Heart left ventricle (tissue), 16 donors: ENCODE data around the gene AP3S1. TPM values are rescaled to one million over a fixed set of nuclear protein-coding genes. Genes with fewer than 3 reads are reported as not detected.

ENCODE experiments used
- ATAC-seq, 4 donors: fragments of 200-7000 bp; cut with Tn5 transposase; one replicate each; pipeline ENCODE4 v1.9.1; 2020 to 2022; ENCODE audit warnings: moderate library complexity in 4 of 4, mild to moderate bottlenecking in 3 of 4, moderate number of reproducible peaks in 1 of 4
- DNase-seq, 5 donors: peaks; one replicate each; pipeline ENCODE4 v3.0.0-alpha.2; 2020
- H3K27ac ChIP-seq, 12 donors: fragments of 200-600 bp; sonication (generic) in 4 of 12; one replicate each; pipeline versions ENCODE4 v1.5.0 to v1.8.0; 2016 to 2022; ENCODE audit warnings: mild to moderate bottlenecking in 2 of 12
- H3K27me3 ChIP-seq, 9 donors: fragments of 200-600 bp; sonication (generic) in 2 of 9; one replicate each; pipeline versions ENCODE4 v1.5.1 to v1.8.0; 2016 to 2022; ENCODE audit warnings: mild to moderate bottlenecking in 3 of 9
- H3K36me3 ChIP-seq, 9 donors: fragments of 200-600 bp; sonication (generic) in 2 of 9; one replicate each; pipeline versions ENCODE4 v1.5.0 to v1.8.0; 2018 to 2022; ENCODE audit warnings: mild to moderate bottlenecking in 2 of 9
- H3K4me1 ChIP-seq, 12 donors: fragments of 200-600 bp; sonication (generic) in 4 of 12; one replicate each; pipeline versions ENCODE4 v1.5.0 to v1.8.0; 2016 to 2022; ENCODE audit warnings: mild to moderate bottlenecking in 3 of 12
- H3K4me3 ChIP-seq, 12 donors: fragments of 200-600 bp; sonication (generic) in 4 of 12; one replicate each; pipeline versions ENCODE4 v1.5.0 to v1.8.0; 2017 to 2022; ENCODE audit warnings: mild to moderate bottlenecking in 9 of 12, moderate library complexity in 4 of 12
- H3K9me3 ChIP-seq, 12 donors: fragments of 200-600 bp; sonication (generic) in 4 of 12; one replicate each; pipeline versions ENCODE4 v1.5.0 to v1.8.0; 2016 to 2022; ENCODE audit warnings: mild to moderate bottlenecking in 1 of 12
- POLR2A ChIP-seq, 2 donors: fragments of 450-650 bp; IDR thresholded peaks; one replicate each; pipeline ENCODE4 v1.6.1; 2017; ENCODE audit warnings: antibody characterized with exemption in 2 of 2, mild to moderate bottlenecking in 2 of 2, moderate library complexity in 2 of 2
- WGBS, 4 donors: extraction: QIAGEN DNeasy Blood & Tissue Kit in 2 of 4; methylation state at CpG; one replicate each; pipeline versions ENCODE4 v1.1.5 to v1.1.7; 2013 to 2018; 5-methylcytosine and 5-hydroxymethylcytosine counted together
- intact Hi-C, 10 donors: fragments of 100-400 bp; cut with DNase I; formaldehyde crosslinking; loops; one replicate each; pipeline versions ENCODE4 v1.11.1 to v1.14.2; 2022
- polyA plus RNA-seq, 2 donors: library from polyadenylated mRNA; stranded (reverse); fragments of 200-250 nt; gene quantifications; one replicate each; pipeline ENCODE4 v1.2.3, GENCODE V29; 2013
- total RNA-seq, 9 donors: library from RNA; depleted of rRNA in 2 of 9; stranded (reverse); fragments of >200 nt in 2 of 9; fragmentation: NEBNext Ultra II Directional in 3 of 9; extraction: Animal tissue kit (Norgen Biotek cat#: 25700) in 3 of 9; gene quantifications; one replicate each; pipeline versions ENCODE4 v1.1.0 to v1.2.4, GENCODE V29; 2016 to 2023
- TF ChIP-seq, protein P1 (sequence below), 12 donors: fragments of 200-600 bp; sonication (generic) in 4 of 12; IDR thresholded peaks; one replicate each; pipeline versions ENCODE4 v1.5.0 to v1.8.0; 2018 to 2022; ENCODE audit warnings: antibody characterized with exemption in 12 of 12, mild to moderate bottlenecking in 5 of 12
- donor health status: ischemic (EF 13 %, LVEDD 7.1; RV severe dilation, severe dysfunction).
- donor health status: healthy with polysubstance abuse.
- donor health status: DM: no; HTN: yes; CAD: no.
- donor health status: DM: no; HTN: no; CAD: no.
- donor health status: ischemic (EF 25% LVEDD 6.9; RV normal size, moderate dysfunction).
- donor health status: ischemic (EF 25% LVEDD 5.7; RV mildly dilated, moderate dysfunction).
- donor health status: healthy.
- donor health status: DM: yes; HTN: yes; CAD: no.
- donor health status: ischemic (EF 35%, LVEDD 5.7; RV mildly dilated, moderate dysfunction).
- donor health status: nonischemic (EF 11% LVEDD 7.7; RV severe dilation, severe dysfunction).
- donor health status: DM: yes; HTN: yes; CAD: no.
- donor health status: PGD.
- donor health status: ischemic (EF 29% LVEDD 5.4; RV normal size, mild dysfunction).
- donor health status: nonischemic (EF 23%, LVEDD 6.1; RV moderate dilation, normal function).

The AP3S1 gene
- total and polyA plus RNA-seq, 11 donors = 20.3 to 56.4 (median 46.4) TPM

DNA sequence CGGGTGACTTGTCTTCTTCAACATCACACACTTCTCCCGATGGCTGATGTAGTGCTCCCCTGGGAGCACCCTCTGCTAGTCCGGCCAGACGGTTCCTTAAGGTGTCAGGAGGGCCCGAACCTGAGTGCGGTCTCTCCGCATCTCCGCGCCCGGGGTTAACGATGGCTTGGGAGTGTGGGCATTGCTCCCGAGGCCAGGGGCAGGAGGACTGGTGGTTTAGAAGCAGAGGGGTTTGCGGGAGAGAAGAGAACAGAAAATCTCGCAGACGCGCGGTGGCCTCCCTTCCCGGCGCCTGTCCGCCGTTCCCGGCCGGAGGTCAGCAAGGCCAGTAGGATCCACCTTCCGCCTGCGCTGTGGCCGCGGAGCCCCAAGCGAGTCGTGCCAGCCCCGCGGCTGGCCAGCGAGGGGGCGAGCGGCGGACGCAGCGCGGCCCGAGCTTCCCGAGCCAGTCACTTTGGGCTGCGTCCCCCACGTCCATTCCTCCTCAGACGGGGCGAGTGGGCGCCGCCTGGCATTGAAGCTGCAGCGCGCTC is 26.0 kb upstream of the AP3S1 start:
- H3K27me3 ChIP-seq = peaks cover 0 to 67% (median 32%) of the 10 kb centered on the region in 9 donors
- intact Hi-C loops = loop anchor here in 1 of 10 donors (5.0 kb wide), 1 partner anchor 43 kb away; no protein-coding TSS in a partner anchor
- peaks cover 0 to 21% (median 2%) of the 10 kb centered on the region in 12 donors for H3K4me1 ChIP-seq
- peak overlapping the region; percentile 39 to 79 (median 60) for H3K4me3 ChIP-seq
- TF ChIP-seq, protein P1, sequence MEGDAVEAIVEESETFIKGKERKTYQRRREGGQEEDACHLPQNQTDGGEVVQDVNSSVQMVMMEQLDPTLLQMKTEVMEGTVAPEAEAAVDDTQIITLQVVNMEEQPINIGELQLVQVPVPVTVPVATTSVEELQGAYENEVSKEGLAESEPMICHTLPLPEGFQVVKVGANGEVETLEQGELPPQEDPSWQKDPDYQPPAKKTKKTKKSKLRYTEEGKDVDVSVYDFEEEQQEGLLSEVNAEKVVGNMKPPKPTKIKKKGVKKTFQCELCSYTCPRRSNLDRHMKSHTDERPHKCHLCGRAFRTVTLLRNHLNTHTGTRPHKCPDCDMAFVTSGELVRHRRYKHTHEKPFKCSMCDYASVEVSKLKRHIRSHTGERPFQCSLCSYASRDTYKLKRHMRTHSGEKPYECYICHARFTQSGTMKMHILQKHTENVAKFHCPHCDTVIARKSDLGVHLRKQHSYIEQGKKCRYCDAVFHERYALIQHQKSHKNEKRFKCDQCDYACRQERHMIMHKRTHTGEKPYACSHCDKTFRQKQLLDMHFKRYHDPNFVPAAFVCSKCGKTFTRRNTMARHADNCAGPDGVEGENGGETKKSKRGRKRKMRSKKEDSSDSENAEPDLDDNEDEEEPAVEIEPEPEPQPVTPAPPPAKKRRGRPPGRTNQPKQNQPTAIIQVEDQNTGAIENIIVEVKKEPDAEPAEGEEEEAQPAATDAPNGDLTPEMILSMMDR (IDR thresholded peaks at IDR 0.05) = no peak
- no peak for TF ChIP-seq POLR2A (IDR thresholded peaks at IDR 0.05)
- WGBS, 4 donors = 1 to 4% (median 1%) methylated on average over 31 to 48 of the region's 48 CpGs
- peak in 3 of 5 donors; percentile 17 to 30 (median 29) for DNase-seq
- H3K27ac ChIP-seq = peak overlapping the region in 6 of 12 donors; percentile 48 to 77 (median 68)
- peaks cover 0 to 9% (median 0%) of the 10 kb centered on the region in 9 donors for H3K36me3 ChIP-seq
- peak; percentile 5 to 47 (median 36) for ATAC-seq
- no peaks in the 10 kb centered on the region for H3K9me3 ChIP-seq

DNA sequence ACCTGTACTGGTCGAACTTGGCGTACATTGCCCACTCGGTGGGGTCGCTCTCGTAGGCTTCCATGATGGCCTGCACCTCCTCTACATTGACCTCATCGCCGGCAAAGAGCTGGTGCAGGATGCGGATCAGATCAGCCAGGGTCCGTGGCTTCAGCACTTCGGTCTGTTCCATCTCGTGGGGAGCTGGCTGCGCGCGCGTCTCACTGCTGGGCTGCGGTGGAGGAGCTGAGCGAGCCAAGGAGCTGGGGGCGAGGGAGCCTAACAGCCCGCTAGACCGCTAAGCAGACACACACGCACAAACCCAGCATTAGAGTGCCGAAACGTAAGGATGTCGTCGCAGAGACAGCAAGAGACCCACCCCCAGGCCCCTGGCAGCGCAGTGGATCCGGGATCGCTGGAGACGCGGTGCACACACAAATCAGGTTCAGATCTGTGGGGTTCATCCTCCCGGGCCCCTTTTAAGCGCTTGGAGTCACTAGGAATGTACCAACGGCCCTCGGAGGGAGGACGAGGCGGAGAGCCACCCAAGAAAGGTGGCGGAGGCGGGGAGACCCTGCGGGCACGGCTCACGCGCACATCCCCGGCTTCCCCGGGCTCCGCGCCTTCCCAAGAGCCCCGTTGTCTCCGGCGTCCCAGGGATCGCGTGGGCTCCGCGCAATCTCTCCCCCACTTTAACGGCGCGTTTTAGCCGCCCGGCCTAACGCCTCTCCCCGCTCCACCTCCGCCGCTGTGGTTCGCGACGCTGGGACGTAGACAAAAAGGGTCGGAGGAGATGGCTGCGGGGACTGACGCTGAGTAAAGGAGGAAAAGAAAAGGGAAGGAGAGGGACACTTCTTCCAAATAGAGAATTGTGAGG is 25.3 kb upstream of the AP3S1 start, which contains the start of gene CDO1:
TSS of gene CDO1 (minus strand) at position 434 of the 856 bp plus-strand sequence. CDS start at position 172, 262 bp downstream.
- peaks cover 0 to 61% (median 32%) of the 10 kb centered on the region in 9 donors for H3K27me3 ChIP-seq
- WGBS, 4 donors = 0 to 6% (median 2%) methylated on average over 36 to 69 of the region's 69 CpGs
- H3K9me3 ChIP-seq = no peaks in the 10 kb centered on the region
- peak; percentile 70 to 88 (median 84) for ATAC-seq
- peaks cover 0 to 21% (median 2%) of the 10 kb centered on the region in 12 donors for H3K4me1 ChIP-seq
- intact Hi-C loops = loop anchor here in 1 of 10 donors (5.0 kb wide), 1 partner anchor 44 kb away; no protein-coding TSS in a partner anchor
- TF ChIP-seq POLR2A (IDR thresholded peaks at IDR 0.05) = no peak
- TF ChIP-seq, protein P1 (IDR thresholded peaks at IDR 0.05) = no peak
- H3K27ac ChIP-seq = peak within 1 kb of the TSS; percentile 45 to 89 (median 68)
- peaks cover 0 to 7% (median 0%) of the 10 kb centered on the region in 9 donors for H3K36me3 ChIP-seq
- H3K4me3 ChIP-seq = peak within 1 kb of the TSS; percentile 39 to 79 (median 60)
- peak; percentile 49 to 73 (median 55) for DNase-seq

DNA sequence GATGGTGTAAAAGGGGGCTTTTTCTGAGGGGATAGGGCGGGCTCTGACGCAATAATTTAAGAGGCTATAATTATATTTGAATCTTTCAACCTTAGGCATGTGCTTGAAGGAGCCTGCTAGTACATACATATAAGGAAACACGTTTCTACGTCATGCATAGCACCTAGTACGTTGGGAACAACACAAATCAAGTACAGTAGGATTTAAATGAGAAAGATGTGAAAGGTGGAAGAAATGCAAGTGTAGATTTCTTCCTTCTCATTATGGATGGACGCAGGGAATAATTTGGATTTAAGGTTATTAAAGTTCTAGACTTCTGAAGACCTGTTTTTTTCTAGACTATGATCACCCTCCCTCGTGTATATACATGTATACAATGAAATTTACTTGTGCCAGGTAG is 24.3 kb upstream of the AP3S1 start:
- H3K36me3 ChIP-seq = peaks cover 0 to under 1% (median 0%) of the 10 kb centered on the region in 9 donors
- peaks cover 0 to 60% (median 32%) of the 10 kb centered on the region in 9 donors for H3K27me3 ChIP-seq
- DNase-seq (no peak), ATAC-seq (no peak)
- H3K27ac ChIP-seq = no peak overlapping the region
- WGBS, 4 donors = 90 to 93% (median 91%) methylated on average over 7 of the region's 7 CpGs
- H3K9me3 ChIP-seq = no peaks in the 10 kb centered on the region
- peak overlapping the region in 3 of 12 donors; percentile 58 to 77 (median 72) for H3K4me3 ChIP-seq
- intact Hi-C loops = loop anchor here in 1 of 10 donors (5.0 kb wide), 1 partner anchor 45 kb away; no protein-coding TSS in a partner anchor
- TF ChIP-seq, protein P1 (IDR thresholded peaks at IDR 0.05) = no peak
- TF ChIP-seq POLR2A (IDR thresholded peaks at IDR 0.05) = no peak
- peaks cover 0 to 21% (median 2%) of the 10 kb centered on the region in 12 donors for H3K4me1 ChIP-seq
